Measurements from ENCODE around the gene GNG10.
"Not testable (repeated sequence)": the region's sequence is repeated elsewhere in the genome, so short reads cannot be mapped to it uniquely, and the experiment has no call there.

Gene GNG10

GRCh38 chr9:111661150-111661801 is at the start of gene GNG10:
TSS of gene GNG10 (plus strand) at chr9:111661605. CDS start at chr9:111661635, 30 bp downstream.
- peak; percentile 9 for DNase-seq (ENCODE audit: low read depth)

DNA sequence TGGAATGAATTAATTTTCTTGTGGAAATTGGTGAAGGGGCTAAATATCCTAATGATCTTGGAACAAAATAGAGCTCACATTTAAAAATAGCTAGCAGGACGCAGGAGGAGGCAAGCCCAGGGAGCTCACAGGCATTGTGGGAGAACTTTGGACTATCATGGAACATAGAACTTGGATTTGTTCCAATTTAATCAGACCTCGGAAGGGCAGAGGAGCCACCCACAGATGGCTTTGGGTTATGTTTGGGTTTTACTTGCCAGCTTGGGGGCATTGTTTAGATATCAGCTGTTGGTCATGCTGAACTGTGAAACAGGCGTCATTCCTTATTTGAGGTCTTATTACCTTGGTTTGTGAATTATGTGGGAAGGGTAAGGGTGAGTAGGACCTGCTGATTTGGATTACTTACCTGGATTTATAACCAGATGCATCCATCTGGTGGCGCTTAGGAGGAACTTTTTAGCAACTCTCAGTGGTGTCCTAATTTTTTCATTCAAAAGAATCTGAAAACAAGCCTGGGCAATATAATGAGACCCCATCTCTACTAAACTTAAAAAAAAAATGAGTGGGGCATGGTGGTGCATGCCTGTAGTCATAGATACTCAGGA is 47.9 kb upstream of the GNG10 start:
- no peak for DNase-seq (ENCODE audit: low read depth)

- DNase-seq (ENCODE audit: low read depth) = no peak
Measured at GRCh38 chr9:111615928-111616327, 45.5 kb upstream of the GNG10 start.

DNA sequence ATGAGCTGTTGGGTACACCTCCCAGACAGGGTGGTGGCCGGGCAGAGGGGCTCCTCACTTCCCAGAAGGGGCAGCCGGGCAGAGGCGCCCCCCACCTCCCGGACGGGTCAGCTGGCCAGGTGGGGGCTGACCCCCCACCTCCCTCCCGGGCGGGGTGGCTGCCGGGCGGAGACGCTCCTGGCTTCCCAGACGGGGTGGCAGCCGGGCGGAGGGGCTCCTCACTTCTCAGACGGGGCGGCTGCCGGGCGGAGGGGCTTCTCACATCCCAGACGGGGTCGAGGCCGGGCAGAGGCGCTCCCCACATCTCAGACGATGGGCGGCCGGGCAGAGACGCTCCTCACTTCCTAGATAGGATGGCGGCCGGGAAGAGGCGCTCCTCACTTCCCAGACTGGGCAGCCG is 44.1 kb upstream of the GNG10 start:
- DNase-seq (ENCODE audit: low read depth) = not testable (repeated sequence)

GRCh38 chr9:111621895-111622480 is 39.4 kb upstream of the GNG10 start:
- DNase-seq (ENCODE audit: low read depth) = no peak

DNA sequence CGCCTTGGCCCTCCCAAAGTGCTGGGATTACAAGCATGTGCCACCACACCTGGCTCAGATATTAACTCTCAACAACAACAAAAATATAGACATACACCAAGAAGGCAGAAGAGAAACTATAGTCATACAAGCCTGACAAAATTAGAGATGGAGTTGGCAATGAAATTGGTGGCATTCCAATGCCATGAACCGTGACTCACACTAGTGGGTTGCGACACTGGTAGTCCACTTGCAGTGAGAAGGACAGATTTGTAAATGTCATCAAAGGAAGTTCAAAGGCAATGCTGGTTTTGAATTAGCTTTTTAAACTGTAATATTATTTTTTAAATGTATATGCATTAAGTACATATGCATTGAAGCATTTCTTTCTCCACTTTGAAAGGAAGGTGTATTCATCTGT is 38.8 kb upstream of the GNG10 start:
- peak; percentile 76 for DNase-seq (ENCODE audit: low read depth)

DNA sequence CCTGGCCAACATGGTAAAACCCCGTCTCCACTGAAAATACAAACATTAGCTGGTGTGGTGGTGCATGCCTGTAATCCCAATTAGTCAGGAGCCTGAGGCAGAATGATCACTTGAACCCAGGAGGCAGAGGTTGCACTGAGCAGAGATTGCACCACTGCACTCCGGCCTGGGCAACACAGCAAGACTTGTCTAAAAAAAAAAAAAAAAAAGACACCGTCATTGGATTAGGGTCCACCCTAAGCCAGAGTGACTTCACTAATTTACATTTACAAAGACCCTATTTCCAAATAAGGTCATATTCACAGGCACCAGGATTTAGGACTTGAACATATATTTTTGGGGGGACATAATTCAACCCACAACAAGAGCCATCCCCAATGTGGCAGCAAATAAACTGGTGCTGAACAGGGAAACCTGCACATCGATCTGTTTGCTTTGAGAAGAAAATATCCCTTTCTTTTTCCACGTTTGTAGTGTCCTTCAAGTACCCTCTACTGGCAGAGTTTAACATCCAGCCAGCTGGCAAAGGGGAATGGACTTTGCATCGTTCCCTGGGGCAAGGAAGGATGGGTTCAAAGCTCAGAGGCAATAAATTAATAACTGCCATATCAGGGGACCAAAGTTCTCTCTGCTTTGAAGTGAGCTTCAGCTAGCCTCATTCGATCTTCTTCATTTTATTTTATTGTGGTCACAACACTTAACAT is 34.0 kb upstream of the GNG10 start:
- DNase-seq (ENCODE audit: low read depth) = no peak

DNA sequence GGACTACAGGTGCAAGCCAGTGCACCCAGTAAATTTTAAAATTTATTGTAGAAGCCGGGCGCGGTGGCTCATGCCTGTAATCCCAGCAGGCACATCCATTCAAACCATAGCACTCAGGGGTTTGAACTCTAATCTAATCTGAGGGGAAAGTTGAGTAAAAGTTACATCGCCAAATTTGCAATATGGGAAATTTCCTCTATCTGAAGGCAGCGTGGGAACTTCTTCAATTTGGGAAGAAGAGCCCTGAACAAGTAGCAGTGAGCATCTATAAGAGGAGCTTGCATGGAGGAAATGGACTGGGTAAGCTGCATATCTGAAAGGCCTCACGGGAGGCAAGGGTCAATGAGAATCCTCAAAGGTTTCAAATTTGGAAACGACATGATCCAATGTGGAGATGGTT is 33.0 kb upstream of the GNG10 start:
- DNase-seq (ENCODE audit: low read depth) = no peak

DNA sequence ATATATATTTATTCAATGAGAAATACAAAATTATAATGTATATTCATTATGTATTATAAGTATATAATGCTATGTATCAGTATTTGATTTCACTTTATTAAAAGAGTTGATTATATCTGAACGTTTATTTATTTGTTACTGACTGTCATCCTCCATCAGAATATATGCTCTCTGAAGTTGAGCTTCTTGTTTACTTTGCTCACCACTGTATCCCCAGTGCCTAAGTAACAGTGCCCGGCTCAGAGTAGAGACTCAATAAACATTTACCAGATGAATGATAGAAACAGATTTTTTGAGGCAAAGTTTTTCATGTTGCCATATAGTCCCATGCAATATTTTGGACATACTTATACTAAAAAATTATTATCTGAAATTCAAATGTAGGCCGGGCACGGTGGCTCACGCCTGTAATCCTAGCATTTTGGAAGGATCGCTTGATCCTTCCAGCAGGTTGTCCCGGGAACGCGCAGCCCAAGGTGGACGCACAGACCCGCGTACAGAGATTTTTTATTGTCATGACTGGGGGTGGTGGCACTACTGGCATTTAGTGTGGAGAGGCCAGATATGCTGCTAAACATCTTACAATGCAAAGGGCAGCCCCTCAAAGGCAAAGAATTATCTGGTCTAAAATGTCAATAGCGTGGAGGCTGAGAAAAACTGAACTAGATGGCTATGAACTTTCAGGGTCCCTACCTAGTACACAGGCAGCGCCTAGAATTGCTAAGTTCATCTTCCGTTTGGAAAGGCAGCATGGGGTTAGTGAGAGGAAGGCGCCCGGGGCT is 31.0 kb upstream of the GNG10 start:
- no peak for DNase-seq (ENCODE audit: low read depth)

DNA sequence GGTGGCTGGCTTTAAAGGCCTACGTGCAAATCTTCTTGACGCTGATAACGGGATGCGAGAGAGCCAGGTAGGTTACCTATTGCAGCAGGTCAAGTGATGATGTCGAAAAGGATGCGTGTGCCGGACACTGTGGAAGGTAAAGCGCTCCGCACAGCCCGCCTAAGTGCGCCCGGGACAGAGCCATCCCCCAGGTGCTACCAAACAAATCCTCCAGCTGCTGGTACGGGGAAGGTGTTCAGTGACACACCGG is 30.5 kb upstream of the GNG10 start:
- no peak for DNase-seq (ENCODE audit: low read depth)

DNA sequence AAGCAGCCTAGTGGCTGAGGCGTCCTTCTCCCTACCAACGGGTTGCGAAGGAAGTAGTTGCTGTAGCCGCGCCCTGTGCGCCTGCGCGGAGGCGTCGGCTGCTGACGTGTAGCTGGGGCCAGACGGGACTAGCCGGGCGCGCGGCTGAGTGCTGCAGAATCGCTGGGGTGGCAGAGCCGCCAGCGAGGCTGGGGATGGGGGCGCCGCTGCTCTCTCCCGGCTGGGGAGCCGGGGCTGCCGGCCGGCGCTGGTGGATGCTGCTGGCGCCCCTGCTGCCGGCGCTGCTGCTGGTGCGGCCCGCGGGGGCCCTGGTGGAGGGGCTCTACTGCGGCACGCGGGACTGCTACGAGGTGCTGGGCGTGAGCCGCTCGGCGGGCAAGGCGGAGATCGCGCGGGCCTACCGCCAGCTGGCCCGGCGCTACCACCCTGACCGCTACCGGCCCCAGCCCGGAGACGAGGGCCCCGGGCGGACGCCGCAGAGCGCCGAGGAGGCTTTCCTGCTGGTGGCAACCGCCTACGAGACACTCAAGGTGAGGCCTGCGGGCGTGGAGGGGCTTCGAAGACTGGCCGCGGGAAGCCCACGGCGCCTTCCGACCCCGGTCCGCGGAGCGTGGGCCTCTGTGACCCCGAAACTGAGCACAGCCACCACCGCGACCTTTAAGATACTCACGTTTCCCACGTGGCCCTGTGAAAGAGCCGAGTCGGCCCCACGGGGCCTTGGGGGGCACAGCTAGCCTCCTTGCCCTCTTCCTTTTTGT is 30.0 kb upstream of the GNG10 start, which contains the start of gene DNAJC25:
Gene DNAJC25, plus strand, starts transcription at position 121 of the 758 bp plus-strand sequence. Its CDS starts 74 bp downstream, at position 195.
- peak; percentile 90 for DNase-seq (ENCODE audit: low read depth)

DNA sequence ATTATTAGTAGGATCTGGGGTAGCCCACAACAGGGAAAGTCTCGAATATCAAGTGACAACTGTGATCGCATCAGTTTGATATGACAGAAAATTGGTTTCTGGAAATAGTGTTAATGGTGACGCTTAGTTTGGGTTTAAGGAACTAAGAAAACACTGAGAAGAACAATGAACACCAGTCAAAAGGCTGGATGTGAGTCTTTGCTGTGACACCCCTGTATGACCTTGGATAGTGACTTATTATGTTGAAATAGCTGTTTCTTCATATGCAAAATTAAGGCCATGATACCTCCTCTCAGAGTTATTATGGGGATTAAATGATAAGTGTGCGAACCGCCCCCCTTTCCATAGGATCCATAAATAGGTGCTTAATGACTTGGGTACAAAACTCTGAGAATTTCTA is 29.3 kb upstream of the GNG10 start:
- DNase-seq (ENCODE audit: low read depth) = no peak

DNA sequence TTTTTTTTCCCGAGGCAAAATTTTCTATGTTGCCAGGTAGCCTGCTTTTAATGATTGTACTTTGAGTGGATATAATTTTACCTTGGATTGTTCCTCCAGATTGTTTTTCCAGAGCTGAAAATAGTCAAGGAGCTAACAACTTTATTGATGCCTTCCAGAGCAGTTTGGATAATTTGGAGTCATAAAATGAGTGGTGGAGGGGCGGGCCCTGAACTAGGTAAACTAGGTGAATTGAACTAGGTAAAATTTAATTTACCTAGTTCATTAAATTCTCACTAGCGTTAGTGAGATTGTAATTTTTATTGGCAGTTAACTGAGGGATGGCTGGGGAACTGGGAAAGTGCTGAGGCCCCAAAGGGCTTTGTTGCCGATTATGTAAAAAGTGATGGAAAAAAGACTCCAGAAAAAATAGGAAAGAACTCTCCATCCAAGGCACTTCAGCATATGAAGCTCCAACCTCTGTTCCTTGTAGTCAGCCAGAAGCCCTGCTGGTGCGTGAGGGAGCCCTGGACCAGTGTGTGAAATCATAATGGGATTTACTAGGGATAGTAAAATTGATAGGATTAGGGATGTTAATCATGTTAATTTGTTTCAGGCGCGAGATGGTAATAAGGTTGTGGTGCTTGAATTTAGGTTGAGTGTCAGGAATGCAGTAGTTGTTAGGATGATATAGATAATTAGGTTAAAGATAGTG is 28.6 kb upstream of the GNG10 start:
- DNase-seq (ENCODE audit: low read depth) = no peak

DNA sequence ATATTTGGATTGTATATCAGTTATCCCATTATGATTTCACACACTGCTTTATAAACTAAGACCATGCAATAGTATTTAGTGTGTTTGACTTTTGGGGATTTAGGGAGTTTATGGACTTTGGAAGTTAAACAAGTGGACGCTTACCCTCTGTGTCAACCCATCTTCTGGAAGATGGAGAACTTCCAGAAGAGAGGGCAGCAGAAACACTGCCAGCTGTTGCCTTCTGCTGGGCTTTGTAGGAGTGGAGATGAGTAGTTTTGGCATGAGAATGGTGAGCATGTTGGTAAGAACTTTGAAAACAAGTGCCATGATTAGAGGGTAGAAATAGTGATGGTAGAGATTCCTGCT is 28.0 kb upstream of the GNG10 start:
- DNase-seq (ENCODE audit: low read depth) = no peak

GRCh38 chr9:111634860-111635259 is 26.5 kb upstream of the GNG10 start:
- no peak for DNase-seq (ENCODE audit: low read depth)

DNA sequence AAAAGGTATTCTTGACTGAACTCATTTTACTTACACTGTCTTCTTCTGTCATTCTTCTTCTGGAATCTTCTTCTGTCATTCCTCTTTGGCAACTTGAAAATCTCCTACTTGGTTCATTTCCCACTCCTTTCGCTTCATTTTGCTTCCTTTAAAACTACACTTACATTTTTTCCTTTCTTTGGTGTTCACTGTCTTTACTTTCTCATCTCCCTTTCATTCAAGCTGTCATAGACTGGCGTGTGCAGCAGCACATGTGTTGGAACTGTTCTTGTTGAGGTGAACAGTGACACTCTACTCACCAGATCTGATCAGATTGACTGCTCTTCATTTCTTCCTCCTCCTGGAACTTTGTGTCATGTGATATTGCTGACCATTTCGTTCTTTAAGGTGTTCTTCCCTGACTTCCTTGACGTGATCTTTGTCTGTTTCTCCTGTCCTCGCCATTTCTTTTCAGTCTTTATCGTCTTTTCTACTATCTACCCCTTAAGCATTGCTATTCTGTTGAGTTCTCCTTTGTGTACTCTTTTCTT is 23.9 kb upstream of the GNG10 start:
- DNase-seq (ENCODE audit: low read depth) = no peak

DNA sequence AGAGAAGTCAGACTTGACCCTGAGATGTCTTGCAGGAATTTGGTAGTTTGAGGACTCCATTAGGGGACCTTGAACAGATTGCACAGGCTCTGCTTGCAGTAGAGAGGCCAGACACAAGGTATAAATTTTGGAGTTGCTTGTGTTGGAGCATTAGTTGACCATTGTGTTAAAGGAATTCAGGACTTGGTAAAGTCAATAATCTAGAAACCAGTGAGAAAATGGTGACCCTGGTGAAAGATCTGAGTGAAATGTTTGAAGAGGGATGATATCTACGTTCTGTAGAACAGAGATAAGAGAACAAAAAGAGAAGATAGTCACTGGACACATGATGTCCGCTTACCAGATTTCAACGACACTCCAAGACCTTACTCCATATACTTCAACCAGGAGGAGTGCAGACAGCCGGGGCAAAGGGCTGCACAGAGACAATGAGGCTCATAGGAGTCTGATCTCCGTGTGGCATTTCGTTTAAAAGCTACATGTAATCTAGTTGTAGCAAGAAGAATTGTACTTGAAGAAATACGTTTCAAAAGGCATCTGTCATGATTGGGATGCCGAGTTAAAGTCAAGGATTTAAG is 17.1 kb upstream of the GNG10 start:
- no peak for DNase-seq (ENCODE audit: low read depth)

- DNase-seq (ENCODE audit: low read depth) = no peak
Measured at GRCh38 chr9:111645806-111646205, 15.6 kb upstream of the GNG10 start.

DNA sequence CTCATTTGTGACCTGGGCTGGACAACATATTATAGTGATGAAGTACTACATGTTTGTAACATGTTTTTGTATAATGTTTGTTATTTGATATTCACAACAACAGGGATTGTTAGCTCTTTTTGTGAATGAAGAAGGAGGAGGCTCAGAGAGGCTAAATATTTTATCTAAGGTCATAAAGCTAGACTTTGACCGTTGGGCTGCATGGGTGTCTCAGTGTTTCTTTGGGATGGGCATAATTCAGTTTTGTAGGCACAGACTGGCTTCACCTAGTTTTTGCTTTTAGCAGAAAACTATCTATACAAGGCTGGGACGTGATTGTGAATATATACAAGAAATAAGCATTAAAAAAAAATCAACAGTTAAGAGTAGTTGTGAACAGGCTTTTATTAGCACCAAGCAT is 15.0 kb upstream of the GNG10 start:
- DNase-seq (ENCODE audit: low read depth) = no peak

DNA sequence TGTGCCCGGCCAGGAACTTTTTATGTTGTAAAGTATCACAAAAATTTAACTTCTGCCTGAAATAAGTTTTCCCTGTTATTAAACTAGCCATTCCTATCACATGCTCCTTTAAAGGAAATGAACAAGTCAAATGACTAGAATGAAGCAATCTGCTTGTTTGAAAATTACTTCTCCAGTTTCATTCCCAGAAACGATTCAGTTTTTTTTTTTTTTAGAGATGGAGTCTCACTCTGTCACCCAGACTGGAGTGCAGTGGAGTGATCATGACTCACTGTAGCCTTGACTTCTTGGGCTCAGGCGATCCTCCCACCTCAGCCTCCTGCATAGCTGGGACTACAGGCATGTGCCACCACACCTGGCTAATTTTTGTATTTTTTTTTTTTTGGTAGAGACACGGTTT is 13.3 kb upstream of the GNG10 start:
- no peak for DNase-seq (ENCODE audit: low read depth)

DNA sequence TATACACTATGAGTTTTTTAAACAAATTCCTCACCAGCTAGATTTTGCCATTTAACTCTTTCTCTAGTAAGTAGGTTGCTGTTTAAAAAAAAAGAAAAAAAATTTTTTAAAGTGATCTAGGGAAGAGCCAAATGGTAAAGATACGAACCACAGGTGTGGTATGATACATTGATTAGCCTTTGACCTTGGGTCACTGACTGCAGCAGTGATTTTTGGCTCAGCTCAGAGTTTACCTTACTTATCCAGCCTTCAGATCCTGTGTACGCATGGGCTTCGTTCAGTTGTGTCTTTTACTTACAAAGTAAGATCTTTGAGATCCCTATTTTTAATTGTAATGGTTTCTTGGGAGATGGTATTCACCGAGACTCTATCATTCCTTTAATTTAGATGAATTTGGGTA is 12.4 kb upstream of the GNG10 start:
- no peak for DNase-seq (ENCODE audit: low read depth)
